22Rv1 (cell line): Measurements from ENCODE around the gene PRPF40A.

Experiments
- CTCF ChIP-seq: fragments of 450-650 bp; IDR thresholded peaks from 2 replicates; pipeline ENCODE4 v1.5.1; 2017; ENCODE audit warnings: mild to moderate bottlenecking
- ZFX ChIP-seq: fragments of 450-650 bp; IDR thresholded peaks from 2 replicates; pipeline ENCODE4 v1.6.1; 2017; ENCODE audit warnings: antibody characterized with exemption, borderline replicate concordance

GRCh38 chr2:152762202-152762601 is 44.9 kb upstream of the PRPF40A start:
- TF ChIP-seq CTCF (no peak), ZFX (no peak)
